K562 (cell line): ENCODE results near the gene DNAJC25. TPM values are rescaled to one million over a fixed set of nuclear protein-coding genes. Genes with fewer than 3 reads are reported as not detected.

ENCODE experiments used
- ATAC-seq: fragments of 200-7000 bp; cut with Tn5 transposase; 3 replicates; pipeline ENCODE4 v1.9.1; 2020; ENCODE audit warnings: moderate library complexity
- BruUV-seq: library from RNA; stranded (reverse); fragments of 400-500 nt; replicated peaks from 2 replicates; lab custom pipeline; 2021; lab: Mats Ljungman, UMichigan
- CTCF ChIA-PET: fragments of 300-600 bp; formaldehyde crosslinking; extraction: SDS; loops from one replicate; lab custom pipeline; 2021; ENCODE audit warnings: low intra/inter-chr PET ratio; lab: Yijun Ruan, JAX
- POLR2A ChIA-PET: fragments of 300-600, 350-650 bp; sonication (Branson Sonifier 250); formaldehyde crosslinking; extraction: SDS; loops from one replicate; lab custom pipeline; 2021; ENCODE audit warnings: antibody characterized with exemption, inconsistent platforms; lab: Yijun Ruan, JAX
- DNase-seq, 4 experiments: peaks; one replicate each; pipeline versions ENCODE4 v3.0.0 to v3.0.0-alpha.2; 2011 to 2018; ENCODE audit warnings: low spot score in 3 of 4, mixed read lengths in 3 of 4; ENCODE audit errors: extremely low read depth in 1 of 4
- FAIRE-seq: peaks from 2 replicates; lab custom pipeline; 2011; peaks lifted over from hg19 to GRCh38; lab: Jason Lieb, UNC
- H2AFZ ChIP-seq: 2 replicates; pipeline ENCODE4 v1.6.0; 2011; ENCODE audit warnings: low read depth, low read length, control low read depth, inconsistent platforms
- H3K27ac ChIP-seq: fragments of 200-600 bp; 3 replicates; pipeline ENCODE4 v1.8.0; 2011; ENCODE audit warnings: low read depth, mild to moderate bottlenecking, control low read depth, inconsistent platforms, low read length, moderate library complexity, mixed read lengths; ENCODE audit errors: extremely low read depth
- H3K27me3 ChIP-seq, 2 experiments: fragments of 300-600 bp in 1 of 2; 2 replicates in 1 of 2; 3 replicates in 1 of 2; pipeline versions ENCODE4 v1.6.0 to v1.8.0; 2011; ENCODE audit warnings: inconsistent platforms in 2 of 2, low read length in 2 of 2, mild to moderate bottlenecking in 1 of 2, mixed read lengths in 1 of 2, moderate library complexity in 1 of 2; ENCODE audit not compliant: control insufficient read depth in 2 of 2, insufficient read depth in 2 of 2
- H3K36me3 ChIP-seq: fragments of 300-600 bp; 3 replicates; pipeline ENCODE4 v1.8.0; 2011; ENCODE audit warnings: mild to moderate bottlenecking, low read length, inconsistent platforms; ENCODE audit not compliant: control insufficient read depth, insufficient read depth
- H3K4me1 ChIP-seq, 2 experiments: fragments of 200-600 bp in 1 of 2; replicated peaks in 1 of 2; 2 replicates in 1 of 2; 3 replicates in 1 of 2; pipeline versions ENCODE4 v1.5.1 to v1.8.0; 2011; ENCODE audit warnings: inconsistent platforms in 2 of 2, low read length in 2 of 2, mild to moderate bottlenecking in 1 of 2, mixed read lengths in 1 of 2, moderate library complexity in 1 of 2; ENCODE audit not compliant: control insufficient read depth in 2 of 2, insufficient read depth in 2 of 2
- H3K4me2 ChIP-seq: 2 replicates; pipeline ENCODE4 v1.6.1; 2011; ENCODE audit warnings: low read length, control low read depth, inconsistent platforms, mixed read lengths; ENCODE audit not compliant: insufficient read depth
- H3K4me3 ChIP-seq: fragments of 200-600 bp; sonication (generic), shearing (Covaris generic); 2 replicates; pipeline ENCODE4 v1.5.1; 2016; ENCODE audit warnings: control low read depth, inconsistent platforms
- H3K79me2 ChIP-seq: fragments of 200-600 bp; 3 replicates; pipeline ENCODE4 v1.8.0; 2011; ENCODE audit warnings: low read length, inconsistent platforms; ENCODE audit not compliant: control insufficient read depth, insufficient read depth
- H3K9ac ChIP-seq, 2 experiments: 2 replicates each; pipeline versions ENCODE4 v1.6.0 to v1.6.1; 2011; ENCODE audit warnings: low read depth in 2 of 2, low read length in 2 of 2, control low read depth in 1 of 2, inconsistent platforms in 1 of 2, mild to moderate bottlenecking in 1 of 2, mixed read lengths in 1 of 2; ENCODE audit not compliant: insufficient read depth in 1 of 2
- H3K9me1 ChIP-seq: one replicate; pipeline ENCODE4 v1.6.0; 2011; ENCODE audit warnings: inconsistent platforms, mild to moderate bottlenecking, low read length, moderate library complexity; ENCODE audit not compliant: control insufficient read depth, insufficient read depth
- H3K9me3 ChIP-seq: replicated peaks from 2 replicates; pipeline ENCODE4 v1.5.1; 2011; ENCODE audit warnings: low read depth, low read length, inconsistent platforms; ENCODE audit not compliant: control insufficient read depth, insufficient read depth
- H4K20me1 ChIP-seq: replicated peaks from 2 replicates; pipeline ENCODE4 v1.6.1; 2011; ENCODE audit warnings: low read length, inconsistent platforms, mixed read lengths; ENCODE audit not compliant: control insufficient read depth, insufficient read depth
- BDP1 ChIP-seq: IDR thresholded peaks from 3 replicates; pipeline ENCODE4 v1.6.1; 2011; ENCODE audit not compliant: insufficient read length, insufficient read depth
- CBFA2T2 ChIP-seq: fragments of 450-650 bp; conservative IDR thresholded peaks from 2 replicates; pipeline ENCODE4 v1.6.1; 2017; ENCODE audit warnings: mild to moderate bottlenecking
- FOXK2 ChIP-seq, 2 experiments: fragments of 450-650 bp; IDR thresholded peaks in 1 of 2; conservative IDR thresholded peaks in 1 of 2; 2 replicates each; pipeline ENCODE4 v1.6.1; 2016; ENCODE audit warnings: low read depth in 2 of 2, mild to moderate bottlenecking in 1 of 2
- FOXM1 ChIP-seq, 2 experiments: fragments of 450-650 bp in 1 of 2; sonication (generic) in 1 of 2; formaldehyde crosslinking in 1 of 2; IDR thresholded peaks; 2 replicates each; pipeline versions ENCODE4 v1.6.1 to v1.9.0; 2017 to 2022; ENCODE audit warnings: low read depth in 2 of 2, mild to moderate bottlenecking in 2 of 2, missing genetic modification reagents in 1 of 2, moderate library complexity in 1 of 2
- KDM2B ChIP-seq: fragments of 250-450 bp; sonication (Bioruptor Pico); IDR thresholded peaks from 2 replicates; pipeline ENCODE4 v1.8.0; 2021; ENCODE audit warnings: mild to moderate bottlenecking, moderate library complexity
- NCOA4 ChIP-seq: fragments of 450-650 bp; IDR thresholded peaks from 2 replicates; pipeline ENCODE4 v1.6.1; 2018; ENCODE audit warnings: mild to moderate bottlenecking; ENCODE audit not compliant: partially characterized antibody
- NEUROD1 ChIP-seq: fragments of 150-350 bp; IDR thresholded peaks from 2 replicates; pipeline ENCODE4 v1.6.1; 2014; ENCODE audit warnings: borderline replicate concordance, low read length, low read depth; ENCODE audit not compliant: partially characterized antibody
- PHB2 ChIP-seq: fragments of 450-650 bp; IDR thresholded peaks from 2 replicates; pipeline ENCODE4 v1.6.1; 2017; ENCODE audit warnings: low read depth
- POLR2H ChIP-seq: IDR thresholded peaks from 2 replicates; pipeline ENCODE4 v1.6.1; 2016; ENCODE audit warnings: missing genetic modification characterization, low read depth, mild to moderate bottlenecking, control low read depth, missing compliant biosample characterization, moderate library complexity
- TBP ChIP-seq: optimal IDR thresholded peaks from 2 replicates; pipeline ENCODE3; 2011; ENCODE audit warnings: low read depth, low read length, improper control_type of control experiment
- TEAD4 ChIP-seq, 2 experiments: sonication (generic) in 1 of 2; formaldehyde crosslinking in 1 of 2; IDR thresholded peaks; 2 replicates each; pipeline versions ENCODE4 v1.6.1 to v1.8.0; 2012 to 2022; ENCODE audit warnings: borderline replicate concordance in 1 of 2, inconsistent platforms in 1 of 2, low read length in 1 of 2, mild to moderate bottlenecking in 1 of 2, missing genetic modification reagents in 1 of 2
- ZNF12 ChIP-seq: sonication (generic); formaldehyde crosslinking; IDR thresholded peaks from 2 replicates; pipeline ENCODE4 v1.4.0; 2020; ENCODE audit warnings: mild to moderate bottlenecking, missing genetic modification reagents
- ZNF24 ChIP-seq: fragments of 450-650 bp; IDR thresholded peaks from 2 replicates; pipeline ENCODE4 v1.6.1; 2016
- ZNF695 ChIP-seq: fragments of 450-650 bp; formaldehyde crosslinking; IDR thresholded peaks from 2 replicates; pipeline ENCODE4 v1.4.0; 2020; ENCODE audit warnings: mild to moderate bottlenecking, moderate library complexity
- ZNF77 ChIP-seq: fragments of 250-450 bp; sonication (Bioruptor Pico); IDR thresholded peaks from 2 replicates; pipeline ENCODE4 v1.5.0; 2020
- WGBS: fragments of 100-300 bp; shearing (Covaris generic); methylation state at CpG from one replicate; pipeline ENCODE4 v1.1.6; 2016; ENCODE audit warnings: low coverage, mixed read lengths; ENCODE audit not compliant: insufficient coverage; ENCODE audit errors: missing lambda C conversion rate; 5-methylcytosine and 5-hydroxymethylcytosine counted together
- in situ Hi-C: fragments of 300-500 bp; cut with MboI; formaldehyde crosslinking; loops from 4 replicates; pipeline ENCODE4 v1.15.0; 2018; ENCODE audit warnings: inconsistent platforms, mixed read lengths
- intact Hi-C: fragments of 100-400 bp; cut with micrococcal nuclease; formaldehyde crosslinking; loops from 2 replicates; pipeline ENCODE4 v1.14.2; 2022
- polyA plus RNA-seq, 8 experiments: library from polyadenylated mRNA; depleted of rRNA in 4 of 8; stranded (reverse) in 5 of 8; unstranded in 3 of 8; fragments of >200 nt; fragmentation: Nextera tagmentation in 2 of 8; fragmentation: Illumina TruSeq in 1 of 8; extraction: Ambion mirVana in 2 of 8; extraction: Trizol in 1 of 8; gene quantifications; 2 replicates each; pipeline versions ENCODE4 v1.2.1 to v1.2.3, GENCODE V29; 2011 to 2014; ENCODE audit warnings: inconsistent platforms in 1 of 8, missing spikeins in 1 of 8
- total RNA-seq, 7 experiments: library from RNA; depleted of rRNA in 6 of 7; stranded (reverse); fragments of >200 nt in 6 of 7; fragmentation: Illumina TruSeq in 2 of 7; extraction: Trizol in 2 of 7; gene quantifications; 2 replicates each; pipeline versions ENCODE4 v1.2.1 to v1.2.3, GENCODE V29; 2011 to 2021; ENCODE audit warnings: low replicate concordance in 1 of 7
- TF ChIP-seq, protein P1 (sequence below): conservative IDR thresholded peaks from 2 replicates; pipeline ENCODE4 v1.6.1; 2011; ENCODE audit warnings: low read depth, mild to moderate bottlenecking, low read length; ENCODE audit not compliant: control insufficient read depth
- TF ChIP-seq, protein P2 (sequence below): sonication (generic); formaldehyde crosslinking; IDR thresholded peaks from 2 replicates; pipeline ENCODE4 v1.8.0; 2022; ENCODE audit warnings: missing genetic modification reagents, mild to moderate bottlenecking, moderate library complexity, borderline replicate concordance
- TF ChIP-seq, protein P3 (sequence below): IDR thresholded peaks from 2 replicates; pipeline ENCODE4 v1.6.1; 2011; ENCODE audit not compliant: insufficient read length; ENCODE audit errors: extremely low read depth
- TF ChIP-seq, protein P4 (sequence below), 2 experiments: IDR thresholded peaks; 2 replicates each; pipeline ENCODE4 v1.6.1; 2011; ENCODE audit warnings: borderline replicate concordance in 1 of 2, control low read depth in 1 of 2, low read depth in 1 of 2, low read length in 1 of 2, mild to moderate bottlenecking in 1 of 2, mixed read lengths in 1 of 2, moderate library complexity in 1 of 2; ENCODE audit not compliant: insufficient read depth in 1 of 2, insufficient read length in 1 of 2, poor library complexity in 1 of 2, severe bottlenecking in 1 of 2; ENCODE audit errors: extremely low read depth in 1 of 2

Gene DNAJC25
- total and polyA plus RNA-seq, 9 of the 15 experiments (the other 6 are each of a cell fraction or from before 2014, with no cell fraction given): 3.7 to 11.2 (median 7.1) TPM

DNA sequence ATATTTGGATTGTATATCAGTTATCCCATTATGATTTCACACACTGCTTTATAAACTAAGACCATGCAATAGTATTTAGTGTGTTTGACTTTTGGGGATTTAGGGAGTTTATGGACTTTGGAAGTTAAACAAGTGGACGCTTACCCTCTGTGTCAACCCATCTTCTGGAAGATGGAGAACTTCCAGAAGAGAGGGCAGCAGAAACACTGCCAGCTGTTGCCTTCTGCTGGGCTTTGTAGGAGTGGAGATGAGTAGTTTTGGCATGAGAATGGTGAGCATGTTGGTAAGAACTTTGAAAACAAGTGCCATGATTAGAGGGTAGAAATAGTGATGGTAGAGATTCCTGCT lies 2.2 kb downstream of the DNAJC25 start:
- Histone ChIP-seq H3K4me2 (peak overlapping the region; percentile 48), H3K4me3 (no peak overlapping the region)
- TF ChIP-seq NCOA4: no peak
- TF ChIP-seq ZNF24: no peak
- TF ChIP-seq, protein P1, sequence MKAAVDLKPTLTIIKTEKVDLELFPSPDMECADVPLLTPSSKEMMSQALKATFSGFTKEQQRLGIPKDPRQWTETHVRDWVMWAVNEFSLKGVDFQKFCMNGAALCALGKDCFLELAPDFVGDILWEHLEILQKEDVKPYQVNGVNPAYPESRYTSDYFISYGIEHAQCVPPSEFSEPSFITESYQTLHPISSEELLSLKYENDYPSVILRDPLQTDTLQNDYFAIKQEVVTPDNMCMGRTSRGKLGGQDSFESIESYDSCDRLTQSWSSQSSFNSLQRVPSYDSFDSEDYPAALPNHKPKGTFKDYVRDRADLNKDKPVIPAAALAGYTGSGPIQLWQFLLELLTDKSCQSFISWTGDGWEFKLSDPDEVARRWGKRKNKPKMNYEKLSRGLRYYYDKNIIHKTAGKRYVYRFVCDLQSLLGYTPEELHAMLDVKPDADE: no peak
- TF ChIP-seq ZNF695 (CRISPR knock-in tag): no peak
- TF ChIP-seq TBP: no peak
- TF ChIP-seq, protein P2, sequence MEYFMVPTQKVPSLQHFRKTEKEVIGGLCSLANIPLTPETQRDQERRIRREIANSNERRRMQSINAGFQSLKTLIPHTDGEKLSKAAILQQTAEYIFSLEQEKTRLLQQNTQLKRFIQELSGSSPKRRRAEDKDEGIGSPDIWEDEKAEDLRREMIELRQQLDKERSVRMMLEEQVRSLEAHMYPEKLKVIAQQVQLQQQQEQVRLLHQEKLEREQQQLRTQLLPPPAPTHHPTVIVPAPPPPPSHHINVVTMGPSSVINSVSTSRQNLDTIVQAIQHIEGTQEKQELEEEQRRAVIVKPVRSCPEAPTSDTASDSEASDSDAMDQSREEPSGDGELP (CRISPR knock-in tag): no peak
- TF ChIP-seq FOXM1 (IDR thresholded peaks at IDR 0.05; ENCODE audit: low read depth): no peak
- no peak for TF ChIP-seq FOXM1 (CRISPR knock-in tag; IDR thresholded peaks at IDR 0.05; ENCODE audit: low read depth)
- no peak for TF ChIP-seq FOXK2 (conservative IDR thresholded peaks at IDR 0.05 in 1 of 2, IDR thresholded peaks at IDR 0.05 in 1 of 2; ENCODE audit: low read depth in 2 of 2)
- TF ChIP-seq, protein P3, sequence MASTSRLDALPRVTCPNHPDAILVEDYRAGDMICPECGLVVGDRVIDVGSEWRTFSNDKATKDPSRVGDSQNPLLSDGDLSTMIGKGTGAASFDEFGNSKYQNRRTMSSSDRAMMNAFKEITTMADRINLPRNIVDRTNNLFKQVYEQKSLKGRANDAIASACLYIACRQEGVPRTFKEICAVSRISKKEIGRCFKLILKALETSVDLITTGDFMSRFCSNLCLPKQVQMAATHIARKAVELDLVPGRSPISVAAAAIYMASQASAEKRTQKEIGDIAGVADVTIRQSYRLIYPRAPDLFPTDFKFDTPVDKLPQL: no peak
- TF ChIP-seq ZNF12 (CRISPR knock-in tag): no peak
- TF ChIP-seq NEUROD1: no peak
- TF ChIP-seq, protein P4, sequence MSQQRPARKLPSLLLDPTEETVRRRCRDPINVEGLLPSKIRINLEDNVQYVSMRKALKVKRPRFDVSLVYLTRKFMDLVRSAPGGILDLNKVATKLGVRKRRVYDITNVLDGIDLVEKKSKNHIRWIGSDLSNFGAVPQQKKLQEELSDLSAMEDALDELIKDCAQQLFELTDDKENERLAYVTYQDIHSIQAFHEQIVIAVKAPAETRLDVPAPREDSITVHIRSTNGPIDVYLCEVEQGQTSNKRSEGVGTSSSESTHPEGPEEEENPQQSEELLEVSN (IDR thresholded peaks at IDR 0.05; ENCODE audit: borderline replicate concordance in 1 of 2, extremely low read depth in 1 of 2, insufficient read depth in 1 of 2, insufficient read length in 1 of 2, low read depth in 1 of 2, low read length in 1 of 2, poor library complexity in 1 of 2, severe bottlenecking in 1 of 2): no peak
- TF ChIP-seq PHB2: no peak
- no peak for TF ChIP-seq KDM2B
- TF ChIP-seq TEAD4 (IDR thresholded peaks at IDR 0.05; ENCODE audit: low read length): no peak
- TF ChIP-seq TEAD4 (CRISPR knock-in tag; IDR thresholded peaks at IDR 0.05; ENCODE audit: borderline replicate concordance): no peak
- no peak for TF ChIP-seq BDP1
- no peak for TF ChIP-seq POLR2H (tag)
- no peak for TF ChIP-seq ZNF77 (CRISPR knock-in tag)
- TF ChIP-seq CBFA2T2: no peak

More for the DNA sequence above, 2.2 kb downstream of the DNAJC25 start:
- Histone ChIP-seq H3K36me3 (peaks cover 30% of the 10 kb centered on the region; the same call in 2 of the 3 replicates), H3K9ac (peak overlapping the region in 1 of 2 experiments; percentile 49; a peak in 1 of 4 replicates), H3K4me1 (peaks cover 6 to 35% of the 10 kb centered on the region in 2 experiments), H3K9me3 (no peaks in the 10 kb centered on the region), H3K79me2 (peaks cover 78% of the 10 kb centered on the region), H4K20me1 (peaks cover 12% of the 10 kb centered on the region), H3K9me1 (peaks cover 13% of the 10 kb centered on the region), H2AFZ (no peak overlapping the region), H3K27me3 (no peaks in the 10 kb centered on the region), H3K27ac (no peak overlapping the region)
- in situ Hi-C loops: no loop called here
- BruUV-seq: no TSS peak
- intact Hi-C loops: loop anchor here (5.0 to 10.0 kb wide), 2 partner anchors 41 to 149 kb away; partner anchors contain the start of gene ECPAS
- no peak for DNase-seq
- ATAC-seq: no peak
- WGBS: 60% methylated on average over 1 of the region's 1 CpG
- ChIA-PET CTCF (no interaction called here), POLR2A (interaction anchor here (1.0 to 1.1 kb wide), 3 partner anchors 10 to 439 kb away, joined by 3 to 4 read pairs (median 3); no protein-coding TSS in a partner anchor)
- no peak for FAIRE-seq
